Measurements from ENCODE around the gene IGF2BP3.

DNA sequence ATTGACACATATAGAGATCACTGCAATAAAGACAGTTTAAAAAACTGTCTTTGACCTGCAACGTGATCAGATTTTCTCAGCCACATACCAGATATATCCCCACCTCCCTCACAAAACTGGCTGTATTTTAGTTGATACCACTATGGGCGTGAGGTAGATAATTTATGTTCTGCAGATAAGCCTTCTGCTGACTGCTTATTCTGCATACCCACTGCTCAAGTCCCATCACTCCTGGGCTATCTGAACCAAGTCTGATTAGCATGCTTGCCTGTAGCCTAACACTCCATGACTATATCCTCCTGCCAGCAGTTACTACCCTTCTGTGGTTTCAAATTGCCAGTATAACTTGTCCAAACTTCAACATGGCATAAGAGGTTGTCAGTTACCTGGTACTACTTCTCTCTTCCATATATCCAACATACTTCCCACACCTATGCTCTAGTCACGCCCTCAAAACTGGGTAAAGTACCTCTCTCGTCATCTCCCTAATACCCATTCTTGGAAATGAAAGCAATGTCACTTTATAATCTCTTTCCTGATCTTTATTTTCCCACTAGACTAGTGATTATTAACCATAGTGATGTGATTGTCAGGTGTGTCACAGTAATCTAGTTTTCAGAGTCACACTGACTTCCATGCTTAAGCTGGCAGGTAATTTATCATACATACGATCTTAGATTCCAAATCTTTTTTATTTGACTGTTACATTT lies 100.4 kb downstream of the IGF2BP3 start:
- TF ChIP-seq, protein P1, sequence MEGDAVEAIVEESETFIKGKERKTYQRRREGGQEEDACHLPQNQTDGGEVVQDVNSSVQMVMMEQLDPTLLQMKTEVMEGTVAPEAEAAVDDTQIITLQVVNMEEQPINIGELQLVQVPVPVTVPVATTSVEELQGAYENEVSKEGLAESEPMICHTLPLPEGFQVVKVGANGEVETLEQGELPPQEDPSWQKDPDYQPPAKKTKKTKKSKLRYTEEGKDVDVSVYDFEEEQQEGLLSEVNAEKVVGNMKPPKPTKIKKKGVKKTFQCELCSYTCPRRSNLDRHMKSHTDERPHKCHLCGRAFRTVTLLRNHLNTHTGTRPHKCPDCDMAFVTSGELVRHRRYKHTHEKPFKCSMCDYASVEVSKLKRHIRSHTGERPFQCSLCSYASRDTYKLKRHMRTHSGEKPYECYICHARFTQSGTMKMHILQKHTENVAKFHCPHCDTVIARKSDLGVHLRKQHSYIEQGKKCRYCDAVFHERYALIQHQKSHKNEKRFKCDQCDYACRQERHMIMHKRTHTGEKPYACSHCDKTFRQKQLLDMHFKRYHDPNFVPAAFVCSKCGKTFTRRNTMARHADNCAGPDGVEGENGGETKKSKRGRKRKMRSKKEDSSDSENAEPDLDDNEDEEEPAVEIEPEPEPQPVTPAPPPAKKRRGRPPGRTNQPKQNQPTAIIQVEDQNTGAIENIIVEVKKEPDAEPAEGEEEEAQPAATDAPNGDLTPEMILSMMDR (conservative IDR thresholded peaks at IDR 0.05; ENCODE audit: low read depth, low read length) = no peak
- TF ChIP-seq EZH2 (IDR thresholded peaks at IDR 0.05; ENCODE audit: low read length, unreplicated experiment) = no peak
